ENCODE data around the gene MUC13.

MUC13 gene

GRCh38 chr3:124862006-124862405 lies 72.5 kb downstream of the MUC13 start:
- no peak for DNase-seq

- DNase-seq, result no peak
Measured at GRCh38 chr3:124861041-124861440, 73.5 kb downstream of the MUC13 start.

GRCh38 chr3:124860599-124860998 lies 74.0 kb downstream of the MUC13 start:
- no peak for DNase-seq

GRCh38 chr3:124859025-124859424 lies 75.5 kb downstream of the MUC13 start:
- no peak for DNase-seq

GRCh38 chr3:124858275-124858674 lies 76.3 kb downstream of the MUC13 start:
- no peak for DNase-seq

- no peak for DNase-seq
Measured at GRCh38 chr3:124856677-124857076, 77.9 kb downstream of the MUC13 start.
